Mucosa of stomach (tissue), 1 donor: ENCODE data around the gene RNF31.
A peak's percentile ranks its signal among the peaks of the same experiment; 100 is the strongest.

Experiments
- H3K27me3 ChIP-seq: one replicate; pipeline ENCODE4 v1.7.0; 2013; ENCODE audit warnings: mild to moderate bottlenecking, low read length; ENCODE audit not compliant: control insufficient read depth, insufficient read depth
- H3K36me3 ChIP-seq: one replicate; pipeline ENCODE4 v1.7.0; 2013; ENCODE audit warnings: low read length; ENCODE audit not compliant: control insufficient read depth, insufficient read depth
- H3K4me1 ChIP-seq: one replicate; pipeline ENCODE4 v1.7.0; 2013; ENCODE audit warnings: mild to moderate bottlenecking, low read length; ENCODE audit not compliant: control insufficient read depth, insufficient read depth
- H3K4me3 ChIP-seq: one replicate; pipeline ENCODE4 v1.7.0; 2013; ENCODE audit warnings: low read length
- H3K9ac ChIP-seq: one replicate; pipeline ENCODE4 v1.7.0; 2013; ENCODE audit warnings: mild to moderate bottlenecking, low read length, moderate library complexity
- H3K9me3 ChIP-seq: one replicate; pipeline ENCODE4 v1.7.0; 2013; ENCODE audit warnings: mild to moderate bottlenecking, low read length, moderate library complexity; ENCODE audit not compliant: control insufficient read depth
- donor health status: Pancreatic carcinoma.

RNF31 gene

GRCh38 chr14:24159777-24160498 is 12.6 kb downstream of the RNF31 start:
- H3K9ac ChIP-seq, result peak overlapping the region; percentile 47
- no peak overlapping the region for H3K4me3 ChIP-seq
- H3K36me3 ChIP-seq, result peaks cover 58% of the 10 kb centered on the region

DNA sequence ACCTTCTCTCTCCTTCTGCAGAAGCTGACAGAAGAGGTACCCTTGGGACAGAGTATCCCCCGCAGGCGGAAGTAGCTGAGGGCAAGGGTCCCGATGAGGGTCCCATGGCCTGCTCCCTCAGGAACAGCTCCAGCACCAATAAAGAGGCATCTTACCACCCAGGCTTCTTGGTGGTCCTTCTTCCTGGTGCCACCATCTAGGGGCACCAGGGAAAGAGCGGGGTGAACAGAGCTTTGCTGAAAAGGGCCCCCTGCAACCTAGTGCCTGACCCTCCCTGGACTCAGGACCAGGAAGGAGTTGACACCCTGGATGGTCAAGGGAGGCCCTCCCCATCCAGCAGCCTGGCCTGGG is 13.2 kb downstream of the RNF31 start:
- H3K4me1 ChIP-seq, result peaks cover 27% of the 10 kb centered on the region
- H3K27me3 ChIP-seq, result no peaks in the 10 kb centered on the region
- no peak overlapping the region for H3K4me3 ChIP-seq
- H3K9me3 ChIP-seq, result no peaks in the 10 kb centered on the region
- H3K36me3 ChIP-seq, result peaks cover 58% of the 10 kb centered on the region
- H3K9ac ChIP-seq, result peak overlapping the region; percentile 47

More at GRCh38 chr14:24159777-24160498, 12.6 kb downstream of the RNF31 start:
- H3K27me3 ChIP-seq, result no peaks in the 10 kb centered on the region
- no peaks in the 10 kb centered on the region for H3K9me3 ChIP-seq
- H3K4me1 ChIP-seq, result peaks cover 27% of the 10 kb centered on the region

GRCh38 chr14:24160850-24161804 is 13.8 kb downstream of the RNF31 start, which contains the start of gene IRF9:
Gene IRF9 (plus strand): TSS chr14:24161265. CDS start chr14:24162145, 880 bp downstream.
- H3K4me3 ChIP-seq, result peak within 1 kb of the TSS; percentile 98
- peaks cover 58% of the 10 kb centered on the region for H3K36me3 ChIP-seq
- no peaks in the 10 kb centered on the region for H3K27me3 ChIP-seq
- peaks cover 27% of the 10 kb centered on the region for H3K4me1 ChIP-seq
- peak within 1 kb of the TSS; percentile 97 for H3K9ac ChIP-seq
- H3K9me3 ChIP-seq, result no peaks in the 10 kb centered on the region

- H3K36me3 ChIP-seq, result peaks cover 60% of the 10 kb centered on the region
- peaks cover 27% of the 10 kb centered on the region for H3K4me1 ChIP-seq
- peak overlapping the region; percentile 97 for H3K9ac ChIP-seq
These were observed 14.8 kb downstream of the RNF31 start for GRCh38 chr14:24162093-24162492.

GRCh38 chr14:24164518-24164991 is 17.3 kb downstream of the RNF31 start:
- no peaks in the 10 kb centered on the region for H3K9me3 ChIP-seq
- peaks cover 46% of the 10 kb centered on the region for H3K36me3 ChIP-seq
- no peaks in the 10 kb centered on the region for H3K27me3 ChIP-seq
- H3K4me3 ChIP-seq, result no peak overlapping the region
- H3K9ac ChIP-seq, result no peak overlapping the region
- H3K4me1 ChIP-seq, result peaks cover 27% of the 10 kb centered on the region

More at GRCh38 chr14:24162093-24162492, 14.8 kb downstream of the RNF31 start:
- H3K9me3 ChIP-seq, result no peaks in the 10 kb centered on the region
- peak overlapping the region; percentile 98 for H3K4me3 ChIP-seq
- H3K27me3 ChIP-seq, result no peaks in the 10 kb centered on the region

DNA sequence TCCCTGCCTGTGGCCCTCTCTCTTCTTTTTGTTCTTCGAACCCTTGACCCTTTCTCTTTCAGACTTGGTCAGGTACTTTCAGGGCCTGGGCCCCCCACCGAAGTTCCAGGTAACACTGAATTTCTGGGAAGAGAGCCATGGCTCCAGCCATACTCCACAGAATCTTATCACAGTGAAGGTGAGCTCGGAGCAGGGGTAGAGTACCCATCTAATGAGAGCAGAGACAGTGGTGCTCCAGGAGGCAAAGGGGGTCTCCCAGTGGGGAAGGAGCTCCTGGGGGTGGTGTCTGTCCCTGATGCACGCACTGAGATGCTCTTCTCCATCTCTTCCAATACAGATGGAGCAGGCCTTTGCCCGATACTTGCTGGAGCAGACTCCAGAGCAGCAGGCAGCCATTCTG is 18.5 kb downstream of the RNF31 start:
- Histone ChIP-seq H3K36me3 (peaks cover 38% of the 10 kb centered on the region), H3K27me3 (no peaks in the 10 kb centered on the region), H3K9me3 (no peaks in the 10 kb centered on the region), H3K9ac (no peak overlapping the region), H3K4me3 (no peak overlapping the region), H3K4me1 (peaks cover 21% of the 10 kb centered on the region)

- H3K9me3 ChIP-seq, result no peaks in the 10 kb centered on the region
- H3K4me3 ChIP-seq, result no peak overlapping the region
- H3K9ac ChIP-seq, result no peak overlapping the region
- H3K27me3 ChIP-seq, result no peaks in the 10 kb centered on the region
- H3K36me3 ChIP-seq, result peaks cover 38% of the 10 kb centered on the region
- peaks cover 9% of the 10 kb centered on the region for H3K4me1 ChIP-seq
These were observed 20.3 kb downstream of the RNF31 start for GRCh38 chr14:24167469-24168114.

DNA sequence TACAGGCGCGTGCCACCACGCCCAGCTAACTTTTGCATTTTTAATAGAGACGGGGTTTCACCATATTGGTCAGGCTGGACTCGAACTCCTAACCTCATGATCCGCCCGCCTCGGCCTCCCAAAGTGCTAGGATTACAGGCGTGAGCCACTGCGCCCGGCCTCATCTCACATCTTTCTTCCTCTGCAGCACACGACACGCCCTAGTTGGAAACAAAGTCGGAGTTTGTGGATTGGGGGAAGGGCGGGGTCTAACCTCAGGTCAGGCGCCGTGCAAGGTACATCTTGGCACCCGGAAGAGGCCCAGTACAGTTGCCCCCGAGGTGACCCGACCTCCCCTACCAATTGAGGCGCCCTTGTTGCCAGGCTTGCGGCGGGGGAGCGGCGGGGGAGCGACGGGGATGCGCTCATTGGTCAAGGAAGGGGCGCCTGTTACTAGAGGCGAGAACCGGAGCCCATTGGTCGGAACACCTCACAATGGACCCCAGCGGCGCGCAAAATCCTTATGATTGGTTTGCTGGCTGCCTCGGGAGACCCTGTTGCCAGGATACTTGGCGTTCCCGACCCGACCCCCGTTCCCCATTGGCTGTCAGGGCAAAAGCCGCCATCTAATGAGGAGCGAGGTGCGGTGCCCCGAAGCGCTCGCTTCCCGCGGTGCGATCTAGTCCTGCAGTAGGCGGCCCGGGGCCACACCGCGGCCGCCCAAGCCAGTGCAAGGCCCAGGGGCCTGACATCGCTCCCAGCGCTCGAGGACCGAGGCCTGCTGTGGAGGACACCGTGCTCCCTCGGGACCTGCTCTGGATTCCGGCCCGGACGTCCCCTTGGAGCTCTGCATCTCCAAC is 24.3 kb downstream of the RNF31 start, which contains the start of gene REC8:
Gene REC8, plus strand, starts transcription at position 659 of the 839 bp plus-strand sequence. CDS start 473 bp downstream, outside the sequence.
- Histone ChIP-seq H3K4me3 (no peak within 1 kb of the TSS), H3K36me3 (peaks cover 3% of the 10 kb centered on the region), H3K9me3 (no peaks in the 10 kb centered on the region), H3K27me3 (no peaks in the 10 kb centered on the region), H3K9ac (no peak within 1 kb of the TSS), H3K4me1 (no peaks in the 10 kb centered on the region)

- no peaks in the 10 kb centered on the region for H3K27me3 ChIP-seq
- H3K4me3 ChIP-seq, result no peak overlapping the region
- no peaks in the 10 kb centered on the region for H3K36me3 ChIP-seq
- no peak overlapping the region for H3K9ac ChIP-seq
- no peaks in the 10 kb centered on the region for H3K9me3 ChIP-seq
- no peaks in the 10 kb centered on the region for H3K4me1 ChIP-seq
These were observed 25.1 kb downstream of the RNF31 start for GRCh38 chr14:24172261-24172860.

DNA sequence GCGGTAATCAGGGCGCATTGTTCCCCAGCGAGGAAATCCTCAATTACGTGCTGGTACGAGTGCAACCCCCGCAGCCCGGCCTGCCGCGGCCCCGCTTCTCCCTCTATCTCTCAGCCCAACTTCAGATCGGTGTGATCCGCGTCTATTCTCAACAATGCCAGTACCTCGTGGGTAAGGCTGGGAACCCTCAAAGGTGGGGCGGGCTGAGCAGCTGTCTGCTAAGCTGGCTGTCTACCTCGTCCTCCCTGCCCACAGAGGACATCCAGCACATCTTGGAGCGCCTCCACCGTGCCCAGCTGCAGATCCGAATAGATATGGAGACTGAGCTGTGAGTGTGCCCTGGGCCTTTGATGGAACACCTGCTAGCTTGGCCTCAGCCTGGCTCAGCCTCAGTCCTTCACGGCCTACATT is 25.6 kb downstream of the RNF31 start:
- Histone ChIP-seq H3K36me3 (no peaks in the 10 kb centered on the region), H3K27me3 (no peaks in the 10 kb centered on the region), H3K9ac (no peak overlapping the region), H3K9me3 (no peaks in the 10 kb centered on the region), H3K4me3 (no peak overlapping the region), H3K4me1 (no peaks in the 10 kb centered on the region)

DNA sequence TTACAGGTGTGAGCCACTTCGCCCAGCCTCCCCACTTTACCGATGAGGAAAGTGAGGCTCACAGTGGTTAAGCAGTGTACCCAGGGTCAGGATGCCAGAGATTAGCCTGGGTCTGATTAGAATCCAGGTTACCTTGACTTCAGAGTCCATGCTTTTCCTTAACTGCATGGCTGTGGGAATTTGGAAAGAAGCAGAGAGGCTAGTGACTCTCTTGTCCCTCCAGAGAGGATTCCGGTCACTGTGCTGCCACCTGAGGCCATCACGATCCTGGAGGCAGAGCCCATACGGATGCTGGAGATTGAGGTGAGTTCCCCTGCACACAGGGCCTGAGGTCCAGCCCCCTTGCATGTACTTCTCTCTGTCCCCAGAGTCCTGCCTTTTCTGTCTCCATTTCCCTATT is 29.3 kb downstream of the RNF31 start:
- Histone ChIP-seq H3K4me3 (no peak overlapping the region), H3K9ac (no peak overlapping the region), H3K9me3 (no peaks in the 10 kb centered on the region), H3K27me3 (no peaks in the 10 kb centered on the region), H3K36me3 (peaks cover 4% of the 10 kb centered on the region), H3K4me1 (no peaks in the 10 kb centered on the region)
